Keratinocyte (primary cell): Measurements from ENCODE around the gene ELF5.

ENCODE experiments used
- EZH2 ChIP-seq: IDR thresholded peaks from one replicate; pipeline ENCODE4 v1.6.1; 2012; ENCODE audit warnings: inconsistent platforms, mild to moderate bottlenecking, low read length, moderate library complexity
- TF ChIP-seq, protein P1 (sequence below), 3 experiments: IDR thresholded peaks in 1 of 3; conservative IDR thresholded peaks in 1 of 3; optimal IDR thresholded peaks in 1 of 3; 2 replicates in 2 of 3; 3 replicates in 1 of 3; pipeline versions ENCODE3 to v1.5.1; 2011; ENCODE audit warnings: low read length in 3 of 3, mild to moderate bottlenecking in 3 of 3, moderate library complexity in 2 of 3, control low read depth in 1 of 3, inconsistent platforms in 1 of 3; ENCODE audit not compliant: insufficient read depth in 2 of 3; ENCODE audit errors: extremely low read depth in 1 of 3

DNA sequence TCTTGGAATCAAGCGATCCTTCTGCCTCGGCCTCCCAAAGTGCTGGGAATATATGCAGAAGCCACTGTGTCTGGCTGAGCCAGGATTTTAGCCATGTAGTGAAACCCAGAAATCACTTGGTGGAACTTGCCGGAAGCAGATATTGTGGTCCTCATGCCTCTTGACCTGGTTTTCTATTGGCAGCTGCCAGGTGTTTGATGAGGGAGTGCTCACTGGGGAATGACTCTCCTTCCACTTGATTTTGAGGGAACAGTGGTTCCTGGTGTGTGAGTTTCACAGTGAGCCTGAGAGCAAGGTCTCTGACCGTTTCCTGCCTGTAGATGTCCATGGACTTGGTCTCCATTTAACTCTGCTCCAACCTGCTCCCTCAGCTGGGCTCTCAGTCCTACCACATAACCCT, 34.7 kb upstream of the ELF5 start:
- TF ChIP-seq, protein P1, sequence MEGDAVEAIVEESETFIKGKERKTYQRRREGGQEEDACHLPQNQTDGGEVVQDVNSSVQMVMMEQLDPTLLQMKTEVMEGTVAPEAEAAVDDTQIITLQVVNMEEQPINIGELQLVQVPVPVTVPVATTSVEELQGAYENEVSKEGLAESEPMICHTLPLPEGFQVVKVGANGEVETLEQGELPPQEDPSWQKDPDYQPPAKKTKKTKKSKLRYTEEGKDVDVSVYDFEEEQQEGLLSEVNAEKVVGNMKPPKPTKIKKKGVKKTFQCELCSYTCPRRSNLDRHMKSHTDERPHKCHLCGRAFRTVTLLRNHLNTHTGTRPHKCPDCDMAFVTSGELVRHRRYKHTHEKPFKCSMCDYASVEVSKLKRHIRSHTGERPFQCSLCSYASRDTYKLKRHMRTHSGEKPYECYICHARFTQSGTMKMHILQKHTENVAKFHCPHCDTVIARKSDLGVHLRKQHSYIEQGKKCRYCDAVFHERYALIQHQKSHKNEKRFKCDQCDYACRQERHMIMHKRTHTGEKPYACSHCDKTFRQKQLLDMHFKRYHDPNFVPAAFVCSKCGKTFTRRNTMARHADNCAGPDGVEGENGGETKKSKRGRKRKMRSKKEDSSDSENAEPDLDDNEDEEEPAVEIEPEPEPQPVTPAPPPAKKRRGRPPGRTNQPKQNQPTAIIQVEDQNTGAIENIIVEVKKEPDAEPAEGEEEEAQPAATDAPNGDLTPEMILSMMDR (optimal IDR thresholded peaks at IDR 0.05 in 1 of 3, IDR thresholded peaks at IDR 0.05 in 1 of 3, conservative IDR thresholded peaks at IDR 0.05 in 1 of 3; ENCODE audit: extremely low read depth in 1 of 3, insufficient read depth in 2 of 3, low read length in 3 of 3) = no peak
- TF ChIP-seq EZH2 = no peak
